HCT116 (cell line): Measurements from ENCODE around the gene CUL5.

Experiments
- ELF1 ChIP-seq: IDR thresholded peaks from 2 replicates; pipeline ENCODE4 v1.6.1; 2012; ENCODE audit warnings: low read depth, borderline replicate concordance
- JUND ChIP-seq: IDR thresholded peaks from 2 replicates; pipeline ENCODE4 v1.6.1; 2012
- POLR2A ChIP-seq: IDR thresholded peaks from 2 replicates; pipeline ENCODE4 v1.7.0; 2011; ENCODE audit warnings: borderline replicate concordance; ENCODE audit not compliant: insufficient read depth, insufficient read length; ENCODE audit errors: extremely low read depth
- POLR2AphosphoS5 ChIP-seq: IDR thresholded peaks from 2 replicates; pipeline ENCODE4 v1.6.1; 2011; ENCODE audit warnings: mild to moderate bottlenecking, low read depth, low read length, moderate library complexity
- TF ChIP-seq, protein P1 (sequence below), 3 experiments: fragments of 200-600 bp in 1 of 3; sonication (generic) in 1 of 3; IDR thresholded peaks in 2 of 3; conservative IDR thresholded peaks in 1 of 3; 2 replicates each; pipeline ENCODE4 v1.5.1; 2012 to 2017; ENCODE audit warnings: low read depth in 2 of 3, low read length in 2 of 3, antibody characterized with exemption in 1 of 3, borderline replicate concordance in 1 of 3, control low read depth in 1 of 3, mild to moderate bottlenecking in 1 of 3, mixed read lengths in 1 of 3, mixed run types in 1 of 3, moderate library complexity in 1 of 3; ENCODE audit not compliant: insufficient read depth in 1 of 3
- TF ChIP-seq, protein P2 (sequence below): IDR thresholded peaks from 2 replicates; pipeline ENCODE4 v1.6.1; 2012; ENCODE audit warnings: low read depth

DNA sequence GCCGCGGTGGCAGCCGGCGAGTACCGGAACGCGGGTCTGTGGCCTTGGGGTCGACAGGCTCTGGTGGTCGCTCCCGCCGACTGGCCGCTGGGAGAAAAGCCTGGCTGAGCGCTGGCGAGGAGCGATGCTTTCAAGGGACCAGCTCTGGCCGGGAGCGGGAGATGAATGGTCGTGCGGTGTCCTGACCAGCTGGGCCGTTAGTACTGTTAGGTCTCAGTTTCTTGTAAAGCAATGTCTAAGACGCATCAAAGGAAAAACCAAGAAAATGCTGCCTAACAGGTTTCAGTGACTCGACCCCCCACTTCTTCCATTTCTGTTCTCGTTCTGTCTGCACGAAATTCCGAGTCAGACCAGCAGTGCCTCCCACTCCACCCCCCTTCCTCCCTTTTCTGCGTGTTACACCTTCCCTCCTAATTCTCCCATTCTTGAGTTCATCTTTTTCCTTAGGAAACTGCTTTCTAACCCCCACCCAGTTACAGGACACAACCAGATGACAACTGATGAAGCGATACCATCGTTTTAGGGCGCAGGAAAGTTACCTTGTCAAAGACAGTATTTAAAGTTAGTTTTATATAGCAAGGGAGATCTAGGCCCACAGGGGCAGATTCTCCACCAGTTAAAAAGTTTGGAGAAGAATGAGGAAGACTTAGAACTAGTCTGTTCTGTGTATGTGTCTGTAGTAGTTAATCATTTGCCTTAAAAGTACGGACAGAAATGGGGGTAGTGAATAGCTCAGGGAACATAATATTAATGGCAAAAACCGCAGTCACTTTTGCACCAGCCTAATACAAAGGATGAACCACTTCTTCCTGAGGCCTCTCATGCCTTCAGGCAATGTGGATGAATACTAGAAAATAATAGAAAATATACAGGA is 1.0 kb downstream of the CUL5 start:
- TF ChIP-seq, protein P1, sequence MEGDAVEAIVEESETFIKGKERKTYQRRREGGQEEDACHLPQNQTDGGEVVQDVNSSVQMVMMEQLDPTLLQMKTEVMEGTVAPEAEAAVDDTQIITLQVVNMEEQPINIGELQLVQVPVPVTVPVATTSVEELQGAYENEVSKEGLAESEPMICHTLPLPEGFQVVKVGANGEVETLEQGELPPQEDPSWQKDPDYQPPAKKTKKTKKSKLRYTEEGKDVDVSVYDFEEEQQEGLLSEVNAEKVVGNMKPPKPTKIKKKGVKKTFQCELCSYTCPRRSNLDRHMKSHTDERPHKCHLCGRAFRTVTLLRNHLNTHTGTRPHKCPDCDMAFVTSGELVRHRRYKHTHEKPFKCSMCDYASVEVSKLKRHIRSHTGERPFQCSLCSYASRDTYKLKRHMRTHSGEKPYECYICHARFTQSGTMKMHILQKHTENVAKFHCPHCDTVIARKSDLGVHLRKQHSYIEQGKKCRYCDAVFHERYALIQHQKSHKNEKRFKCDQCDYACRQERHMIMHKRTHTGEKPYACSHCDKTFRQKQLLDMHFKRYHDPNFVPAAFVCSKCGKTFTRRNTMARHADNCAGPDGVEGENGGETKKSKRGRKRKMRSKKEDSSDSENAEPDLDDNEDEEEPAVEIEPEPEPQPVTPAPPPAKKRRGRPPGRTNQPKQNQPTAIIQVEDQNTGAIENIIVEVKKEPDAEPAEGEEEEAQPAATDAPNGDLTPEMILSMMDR (IDR thresholded peaks at IDR 0.05 in 2 of 3, conservative IDR thresholded peaks at IDR 0.05 in 1 of 3; ENCODE audit: borderline replicate concordance in 1 of 3, insufficient read depth in 1 of 3, low read depth in 2 of 3, low read length in 2 of 3), result no peak
- TF ChIP-seq POLR2AphosphoS5, result no peak
- no peak for TF ChIP-seq POLR2A
- TF ChIP-seq, protein P2, sequence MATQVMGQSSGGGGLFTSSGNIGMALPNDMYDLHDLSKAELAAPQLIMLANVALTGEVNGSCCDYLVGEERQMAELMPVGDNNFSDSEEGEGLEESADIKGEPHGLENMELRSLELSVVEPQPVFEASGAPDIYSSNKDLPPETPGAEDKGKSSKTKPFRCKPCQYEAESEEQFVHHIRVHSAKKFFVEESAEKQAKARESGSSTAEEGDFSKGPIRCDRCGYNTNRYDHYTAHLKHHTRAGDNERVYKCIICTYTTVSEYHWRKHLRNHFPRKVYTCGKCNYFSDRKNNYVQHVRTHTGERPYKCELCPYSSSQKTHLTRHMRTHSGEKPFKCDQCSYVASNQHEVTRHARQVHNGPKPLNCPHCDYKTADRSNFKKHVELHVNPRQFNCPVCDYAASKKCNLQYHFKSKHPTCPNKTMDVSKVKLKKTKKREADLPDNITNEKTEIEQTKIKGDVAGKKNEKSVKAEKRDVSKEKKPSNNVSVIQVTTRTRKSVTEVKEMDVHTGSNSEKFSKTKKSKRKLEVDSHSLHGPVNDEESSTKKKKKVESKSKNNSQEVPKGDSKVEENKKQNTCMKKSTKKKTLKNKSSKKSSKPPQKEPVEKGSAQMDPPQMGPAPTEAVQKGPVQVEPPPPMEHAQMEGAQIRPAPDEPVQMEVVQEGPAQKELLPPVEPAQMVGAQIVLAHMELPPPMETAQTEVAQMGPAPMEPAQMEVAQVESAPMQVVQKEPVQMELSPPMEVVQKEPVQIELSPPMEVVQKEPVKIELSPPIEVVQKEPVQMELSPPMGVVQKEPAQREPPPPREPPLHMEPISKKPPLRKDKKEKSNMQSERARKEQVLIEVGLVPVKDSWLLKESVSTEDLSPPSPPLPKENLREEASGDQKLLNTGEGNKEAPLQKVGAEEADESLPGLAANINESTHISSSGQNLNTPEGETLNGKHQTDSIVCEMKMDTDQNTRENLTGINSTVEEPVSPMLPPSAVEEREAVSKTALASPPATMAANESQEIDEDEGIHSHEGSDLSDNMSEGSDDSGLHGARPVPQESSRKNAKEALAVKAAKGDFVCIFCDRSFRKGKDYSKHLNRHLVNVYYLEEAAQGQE, result no peak
- no peak for TF ChIP-seq ELF1
- TF ChIP-seq JUND, result no peak
